ENCODE results near the gene FIBCD1. TPM values are rescaled to one million over a fixed set of nuclear protein-coding genes. Genes with fewer than 3 reads are reported as not detected.

FIBCD1 gene
- total RNA-seq, 1 experiment from 2014 or later = 7.1 TPM

- TF ChIP-seq CTCF (conservative IDR thresholded peaks at IDR 0.05) = no peak
- H3K79me2 ChIP-seq (ENCODE audit: insufficient read depth, low read length) = no peaks in the 10 kb centered on the region
- H2AFZ ChIP-seq (ENCODE audit: low read length) = no peak overlapping the region
- H4K8ac ChIP-seq (replicated peaks; ENCODE audit: insufficient read length, low read depth, low read length) = no peak overlapping the region
- no peak overlapping the region for H4K91ac ChIP-seq (ENCODE audit: insufficient read length, low read depth, low read length)
- no peaks in the 10 kb centered on the region for H3K23me2 ChIP-seq (ENCODE audit: insufficient read length, low read depth, low read length, poor library complexity, severe bottlenecking)
- WGBS (ENCODE audit: extremely low coverage, insufficient read length, low lambda C conversion rate) = no CpG with 5 or more reads among the region's 9 CpGs
- no peak overlapping the region for H3K4me2 ChIP-seq (ENCODE audit: insufficient read depth, insufficient read length, low read length)
- no peak overlapping the region for H2BK15ac ChIP-seq (ENCODE audit: low read depth, low read length)
- H3K27me3 Mint-ChIP-seq (ENCODE audit: low read depth) = no peaks in the 10 kb centered on the region
- no peaks in the 10 kb centered on the region for H3K27me3 ChIP-seq (ENCODE audit: insufficient read depth, low read length)
- H3K23ac ChIP-seq (ENCODE audit: insufficient read length, low read depth, low read length) = no peak overlapping the region
- H2BK5ac ChIP-seq (ENCODE audit: insufficient read length, low read length) = no peak overlapping the region
- H3K14ac ChIP-seq (ENCODE audit: insufficient read depth, low read length) = no peak overlapping the region
- no peak overlapping the region for H3T11ph ChIP-seq (ENCODE audit: low read length)
- H3K4me3 Mint-ChIP-seq = no peak overlapping the region
- H3K79me1 ChIP-seq (ENCODE audit: insufficient read depth, low read depth, low read length, poor library complexity, severe bottlenecking) = no peaks in the 10 kb centered on the region
- peaks cover 42 to 76% (median 74%) of the 10 kb centered on the region in 3 experiments for H3K36me3 Mint-ChIP-seq (ENCODE audit: insufficient read depth in 1 of 3, low read depth in 3 of 3)
- H4K20me1 ChIP-seq (ENCODE audit: control insufficient read depth, insufficient read depth, insufficient read length) = no peaks in the 10 kb centered on the region
- H2BK20ac ChIP-seq (ENCODE audit: low read depth, low read length, poor library complexity, severe bottlenecking) = no peak overlapping the region
- H4K5ac ChIP-seq (ENCODE audit: insufficient read length, low read depth, low read length) = no peak overlapping the region
- H3K18ac ChIP-seq (ENCODE audit: insufficient read length, low read depth, low read length) = no peak overlapping the region
- no peak overlapping the region for H3K27ac ChIP-seq (ENCODE audit: insufficient read length, low read depth, low read length)
- no peaks in the 10 kb centered on the region for H3K9me3 ChIP-seq (ENCODE audit: control insufficient read depth, low read depth, low read length)
- no peak overlapping the region for H3K56ac ChIP-seq (ENCODE audit: insufficient read length, low read depth, low read length)
- no peaks in the 10 kb centered on the region for H3K4me1 Mint-ChIP-seq
- H2BK120ac ChIP-seq (ENCODE audit: low read depth, low read length, poor library complexity, severe bottlenecking) = no peak overlapping the region
- no peak for DNase-seq
- H2AK5ac ChIP-seq (ENCODE audit: insufficient read length, low read length) = no peak overlapping the region
- H2BK12ac ChIP-seq (ENCODE audit: insufficient read length, low read depth, low read length) = no peak overlapping the region
- no peak overlapping the region for H3K27ac Mint-ChIP-seq
- H3K9ac ChIP-seq (ENCODE audit: extremely low read depth, insufficient read length, low read length) = no peak overlapping the region
- no peak overlapping the region for H3K4ac ChIP-seq (ENCODE audit: low read depth, low read length)
- H3K9me3 Mint-ChIP-seq = no peaks in the 10 kb centered on the region
- H3K4me1 ChIP-seq (ENCODE audit: insufficient read depth, low read length) = no peaks in the 10 kb centered on the region
Measured at GRCh38 chr9:130872508-130872907, 66.5 kb downstream of the FIBCD1 start.

Data from H9 (cell line).